Endothelial cell of umbilical vein (primary cell): ENCODE results near the gene L3MBTL4. TPM values are rescaled to one million over a fixed set of nuclear protein-coding genes. Genes with fewer than 3 reads are reported as not detected.

Experiments used
- BruUV-seq: library from RNA; stranded (reverse); fragments of 400-500 nt; replicated peaks from 2 replicates; lab custom pipeline; 2021; lab: Mats Ljungman, UMichigan
- CTCF ChIA-PET: fragments of 300-600, 350-600 bp; sonication (Branson Sonifier 250); formaldehyde crosslinking; loops from one replicate; lab custom pipeline; 2021; ENCODE audit warnings: antibody characterized with exemption, inconsistent platforms; lab: Charles Lee
- POLR2A ChIA-PET: fragments of 300-600, 350-600 bp; sonication (Branson Sonifier 250); formaldehyde crosslinking; loops from one replicate; lab custom pipeline; 2021; ENCODE audit warnings: antibody characterized with exemption, inconsistent platforms; lab: Charles Lee
- DNase-seq: peaks from one replicate; pipeline ENCODE4 v3.0.0-alpha.2; 2011; ENCODE audit warnings: low read depth, low spot score
- FAIRE-seq: peaks from 2 replicates; lab custom pipeline; 2011; peaks lifted over from hg19 to GRCh38; lab: Jason Lieb, UNC
- H2AFZ ChIP-seq: 2 replicates; pipeline ENCODE4 v1.6.0; 2012; ENCODE audit warnings: low read depth, low read length, control low read depth, inconsistent platforms
- H3K27ac ChIP-seq: 2 replicates; pipeline ENCODE4 v1.5.1; 2011; ENCODE audit warnings: low read depth, mild to moderate bottlenecking, control low read depth, low read length, moderate library complexity; ENCODE audit not compliant: insufficient read depth
- H3K27me3 ChIP-seq, 2 experiments: 2 replicates each; pipeline versions ENCODE4 v1.6.0 to v1.6.1; 2011; ENCODE audit warnings: low read length in 2 of 2, mixed read lengths in 1 of 2; ENCODE audit not compliant: control insufficient read depth in 2 of 2, insufficient read depth in 2 of 2
- H3K36me3 ChIP-seq, 2 experiments: 2 replicates in 1 of 2; 3 replicates in 1 of 2; pipeline ENCODE4 v1.5.1; 2011; ENCODE audit warnings: low read length in 2 of 2, mild to moderate bottlenecking in 1 of 2, moderate library complexity in 1 of 2; ENCODE audit not compliant: control insufficient read depth in 2 of 2, insufficient read depth in 2 of 2; ENCODE audit errors: extremely low read depth in 1 of 2
- H3K4me1 ChIP-seq: 3 replicates; pipeline ENCODE4 v1.5.1; 2011; ENCODE audit warnings: mild to moderate bottlenecking, low read length; ENCODE audit not compliant: control insufficient read depth, insufficient read depth; ENCODE audit errors: extremely low read depth
- H3K4me2 ChIP-seq: 2 replicates; pipeline ENCODE4 v1.6.1; 2011; ENCODE audit warnings: low read length, control low read depth, mixed read lengths; ENCODE audit not compliant: insufficient read depth
- H3K4me3 ChIP-seq, 3 experiments: fragments of 200-600 bp in 1 of 3; sonication (generic), shearing (Covaris generic) in 1 of 3; replicated peaks in 1 of 3; 2 replicates each; pipeline ENCODE4 v1.5.1; 2011 to 2016; ENCODE audit warnings: control low read depth in 3 of 3, low read length in 3 of 3, mild to moderate bottlenecking in 2 of 3, inconsistent platforms in 1 of 3, low read depth in 1 of 3, moderate library complexity in 1 of 3; ENCODE audit not compliant: insufficient read depth in 1 of 3
- H3K79me2 ChIP-seq: 2 replicates; pipeline ENCODE4 v1.6.0; 2012; ENCODE audit warnings: low read length, inconsistent platforms; ENCODE audit not compliant: control insufficient read depth, insufficient read depth
- H3K9ac ChIP-seq: replicated peaks from 2 replicates; pipeline ENCODE3; 2011; ENCODE audit warnings: low read length, control low read depth; ENCODE audit not compliant: insufficient read depth; ENCODE audit errors: extremely low read depth
- H3K9me1 ChIP-seq: replicated peaks from 3 replicates; pipeline ENCODE4 v1.6.0; 2011; ENCODE audit warnings: mild to moderate bottlenecking, low read length; ENCODE audit not compliant: control insufficient read depth, insufficient read depth; ENCODE audit errors: extremely low read depth
- H3K9me3 ChIP-seq: replicated peaks from 2 replicates; pipeline ENCODE4 v1.5.1; 2012; ENCODE audit warnings: low read length, inconsistent platforms; ENCODE audit not compliant: control insufficient read depth, insufficient read depth
- H4K20me1 ChIP-seq: replicated peaks from 2 replicates; pipeline ENCODE3; 2011; ENCODE audit warnings: mild to moderate bottlenecking, low read length; ENCODE audit not compliant: control insufficient read depth, insufficient read depth; ENCODE audit errors: extremely low read depth
- CTCF ChIP-seq, 2 donors: IDR thresholded peaks; 1 replicate in 1 of 2; 2 replicates in 1 of 2; pipeline ENCODE4 v1.5.1; 2011; ENCODE audit warnings: low read length in 2 of 2, mild to moderate bottlenecking in 2 of 2, moderate library complexity in 2 of 2, control low read depth in 1 of 2, inconsistent platforms in 1 of 2, low read depth in 1 of 2; ENCODE audit not compliant: insufficient read depth in 1 of 2; ENCODE audit errors: extremely low read depth in 1 of 2
- EZH2 ChIP-seq: IDR thresholded peaks from 2 replicates; pipeline ENCODE4 v1.6.1; 2012; ENCODE audit warnings: borderline replicate concordance, low read depth, mild to moderate bottlenecking, moderate library complexity, low read length, inconsistent platforms; ENCODE audit not compliant: severe bottlenecking
- FOS ChIP-seq: IDR thresholded peaks from 2 replicates; pipeline ENCODE4 v1.6.1; 2011; ENCODE audit warnings: mild to moderate bottlenecking, low read length, moderate library complexity, borderline replicate concordance; ENCODE audit not compliant: insufficient read depth
- GATA2 ChIP-seq: IDR thresholded peaks from 2 replicates; pipeline ENCODE4 v1.7.0; 2011; ENCODE audit warnings: low read depth, mild to moderate bottlenecking, moderate library complexity, mixed read lengths, low read length; ENCODE audit not compliant: insufficient read length, insufficient read depth
- JUN ChIP-seq: IDR thresholded peaks from 2 replicates; pipeline ENCODE4 v1.6.1; 2011; ENCODE audit warnings: borderline replicate concordance, low read depth; ENCODE audit not compliant: insufficient read length, insufficient read depth
- MAX ChIP-seq: IDR thresholded peaks from 2 replicates; pipeline ENCODE4 v1.6.1; 2011; ENCODE audit not compliant: insufficient read depth, insufficient read length
- MYC ChIP-seq: IDR thresholded peaks from one replicate; pipeline ENCODE4 v1.6.1; 2011; ENCODE audit warnings: mild to moderate bottlenecking, low read depth, low read length
- POLR2A ChIP-seq: IDR thresholded peaks from 2 replicates; pipeline ENCODE4 v1.6.1; 2012; ENCODE audit warnings: low read depth, mild to moderate bottlenecking, control low read depth, low read length
- POLR2AphosphoS5 ChIP-seq: IDR thresholded peaks from 2 replicates; pipeline ENCODE4 v1.6.1; 2012; ENCODE audit warnings: low read depth, mild to moderate bottlenecking, control low read depth, low read length, moderate library complexity; ENCODE audit not compliant: insufficient read depth
- dilution Hi-C: fragments of 300-500 bp; cut with MboI; formaldehyde crosslinking; loops from one replicate; pipeline ENCODE4 v1.15.0; 2019; ENCODE audit warnings: low sequenced_read_pairs; ENCODE audit not compliant: extremely low pct_ligation_motif_present
- intact Hi-C: fragments of 100-400 bp; cut with micrococcal nuclease; formaldehyde crosslinking; loops from one replicate; pipeline ENCODE4 v1.10.0; 2022
- polyA plus RNA-seq, 4 experiments: library from polyadenylated mRNA; depleted of rRNA in 3 of 4; stranded (reverse) in 3 of 4; unstranded in 1 of 4; fragments of >200 nt; gene quantifications; 2 replicates each; pipeline versions ENCODE4 v1.2.1 to v1.2.3, GENCODE V29; 2011 to 2012; ENCODE audit warnings: missing spikeins in 1 of 4
- total RNA-seq: library from RNA; stranded (reverse); gene quantifications from 2 replicates; pipeline ENCODE4 v1.2.3, GENCODE V29; 2021

Gene L3MBTL4
- total and polyA plus RNA-seq, 2 donors (not counting 3 experiments of a cell fraction or from before 2014, with no cell fraction given) = 0.80 TPM; not detected in 1

- Histone ChIP-seq H3K9ac (no peak overlapping the region), H3K79me2 (no peaks in the 10 kb centered on the region), H3K4me1 (no peaks in the 10 kb centered on the region), H3K9me3 (no peaks in the 10 kb centered on the region), H3K9me1 (no peaks in the 10 kb centered on the region), H3K4me3 (no peak overlapping the region), H3K4me2 (no peak overlapping the region), H4K20me1 (no peaks in the 10 kb centered on the region), H3K27ac (no peak overlapping the region), H3K36me3 (no peaks in the 10 kb centered on the region), H3K27me3 (no peaks in the 10 kb centered on the region), H2AFZ (no peak overlapping the region)
- intact Hi-C loops (no loop called here), dilution Hi-C loops (no loop called here)
- no peak for DNase-seq
- no TSS peak for BruUV-seq
- ChIA-PET POLR2A (no interaction called here), CTCF (interaction anchor here (1.4 kb wide), 1 partner anchor 20 kb away, joined by 5 read pairs; no protein-coding TSS in a partner anchor)
- TF ChIP-seq FOS (no peak), MAX (no peak), JUN (no peak), GATA2 (no peak), POLR2A (no peak), MYC (no peak), POLR2AphosphoS5 (no peak), EZH2 (no peak), CTCF (IDR thresholded peaks at IDR 0.05; ENCODE audit: extremely low read depth in 1 of 2, insufficient read depth in 1 of 2, low read depth in 1 of 2, low read length in 2 of 2) (no peak)
- no peak for FAIRE-seq
Measured at GRCh38 chr18:6198585-6198984, 216.1 kb downstream of the L3MBTL4 start.
